Thoracic aorta (tissue), 2 donors: ENCODE data around the gene WDR43. TPM values are rescaled to one million over a fixed set of nuclear protein-coding genes. Genes with fewer than 3 reads are reported as not detected.

ENCODE experiments used
- ATAC-seq: fragments of 150-250 bp; one replicate; pipeline ENCODE4 v1.8.0; 2017; ENCODE audit warnings: low read depth; ENCODE audit not compliant: insufficient number of reproducible peaks, low FRiP score
- DNase-seq: peaks from one replicate; pipeline ENCODE4 v3.0.0-alpha.2; 2020; ENCODE audit warnings: low spot score
- H3K27ac ChIP-seq, 2 donors: fragments of 200-600 bp; sonication (generic); 1 replicate in 1 of 2; 2 replicates in 1 of 2; pipeline ENCODE4 v1.5.1; 2016; ENCODE audit warnings: mild to moderate bottlenecking in 2 of 2, moderate library complexity in 2 of 2
- H3K27me3 ChIP-seq: fragments of 200-600 bp; sonication (generic); replicated peaks from 2 replicates; pipeline ENCODE4 v1.6.0; 2016; ENCODE audit warnings: mild to moderate bottlenecking; ENCODE audit not compliant: insufficient read depth
- H3K36me3 ChIP-seq: fragments of 200-600 bp; sonication (generic); one replicate; pipeline ENCODE4 v1.5.1; 2016
- H3K4me1 ChIP-seq, 2 donors: fragments of 200-600 bp; sonication (generic); 1 replicate in 1 of 2; 2 replicates in 1 of 2; pipeline versions ENCODE4 v1.5.1 to v1.6.0; 2016; ENCODE audit warnings: low read depth in 2 of 2, mild to moderate bottlenecking in 1 of 2; ENCODE audit not compliant: control insufficient read depth in 1 of 2
- H3K4me3 ChIP-seq: fragments of 200-600 bp; sonication (generic); 2 replicates; pipeline ENCODE4 v1.5.1; 2016; ENCODE audit warnings: mild to moderate bottlenecking
- H3K9me3 ChIP-seq: fragments of 200-600 bp; sonication (generic); 2 replicates; pipeline ENCODE4 v1.5.1; 2016
- total RNA-seq, 2 donors: library from RNA; depleted of rRNA; stranded (reverse); fragments of >200 nt; gene quantifications; one replicate each; pipeline versions ENCODE4 v1.1.0 to v1.2.3, GENCODE V29; 2016
- TF ChIP-seq, protein P1 (sequence below): fragments of 200-600 bp; sonication (generic); IDR thresholded peaks from one replicate; pipeline ENCODE4 v1.5.1; 2019; ENCODE audit warnings: antibody characterized with exemption

WDR43 gene
- total RNA-seq, 2 donors from 2014 or later, result 19.8 to 76.4 TPM

DNA sequence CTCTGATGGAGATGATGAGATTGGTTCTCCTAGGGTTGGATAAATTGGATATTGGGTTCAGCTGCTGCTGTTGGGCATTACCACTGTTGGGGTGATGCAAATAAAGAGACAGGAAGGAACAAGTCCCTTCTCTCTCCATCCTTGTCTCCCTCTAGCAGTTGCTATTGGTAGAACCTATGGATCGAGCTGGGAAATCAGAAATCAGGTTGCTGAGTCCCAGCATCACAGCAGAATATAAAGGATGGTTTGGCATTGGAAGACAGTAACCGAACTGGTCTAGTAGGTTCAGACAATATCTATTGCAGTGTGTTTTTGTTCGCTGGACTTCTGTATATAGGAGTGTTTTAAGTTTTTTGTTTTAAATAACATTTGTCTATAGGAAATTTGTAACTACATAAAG is 8.1 kb downstream of the WDR43 start:
- no peak for ATAC-seq
- H3K36me3 ChIP-seq, result peaks cover 11% of the 10 kb centered on the region
- TF ChIP-seq, protein P1, sequence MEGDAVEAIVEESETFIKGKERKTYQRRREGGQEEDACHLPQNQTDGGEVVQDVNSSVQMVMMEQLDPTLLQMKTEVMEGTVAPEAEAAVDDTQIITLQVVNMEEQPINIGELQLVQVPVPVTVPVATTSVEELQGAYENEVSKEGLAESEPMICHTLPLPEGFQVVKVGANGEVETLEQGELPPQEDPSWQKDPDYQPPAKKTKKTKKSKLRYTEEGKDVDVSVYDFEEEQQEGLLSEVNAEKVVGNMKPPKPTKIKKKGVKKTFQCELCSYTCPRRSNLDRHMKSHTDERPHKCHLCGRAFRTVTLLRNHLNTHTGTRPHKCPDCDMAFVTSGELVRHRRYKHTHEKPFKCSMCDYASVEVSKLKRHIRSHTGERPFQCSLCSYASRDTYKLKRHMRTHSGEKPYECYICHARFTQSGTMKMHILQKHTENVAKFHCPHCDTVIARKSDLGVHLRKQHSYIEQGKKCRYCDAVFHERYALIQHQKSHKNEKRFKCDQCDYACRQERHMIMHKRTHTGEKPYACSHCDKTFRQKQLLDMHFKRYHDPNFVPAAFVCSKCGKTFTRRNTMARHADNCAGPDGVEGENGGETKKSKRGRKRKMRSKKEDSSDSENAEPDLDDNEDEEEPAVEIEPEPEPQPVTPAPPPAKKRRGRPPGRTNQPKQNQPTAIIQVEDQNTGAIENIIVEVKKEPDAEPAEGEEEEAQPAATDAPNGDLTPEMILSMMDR, result no peak
- H3K9me3 ChIP-seq, result no peaks in the 10 kb centered on the region
- DNase-seq, result no peak
- no peak overlapping the region for H3K27ac ChIP-seq
- H3K27me3 ChIP-seq, result no peaks in the 10 kb centered on the region
- no peak overlapping the region for H3K4me3 ChIP-seq
- peaks cover 0 to 6% of the 10 kb centered on the region in 2 donors for H3K4me1 ChIP-seq

DNA sequence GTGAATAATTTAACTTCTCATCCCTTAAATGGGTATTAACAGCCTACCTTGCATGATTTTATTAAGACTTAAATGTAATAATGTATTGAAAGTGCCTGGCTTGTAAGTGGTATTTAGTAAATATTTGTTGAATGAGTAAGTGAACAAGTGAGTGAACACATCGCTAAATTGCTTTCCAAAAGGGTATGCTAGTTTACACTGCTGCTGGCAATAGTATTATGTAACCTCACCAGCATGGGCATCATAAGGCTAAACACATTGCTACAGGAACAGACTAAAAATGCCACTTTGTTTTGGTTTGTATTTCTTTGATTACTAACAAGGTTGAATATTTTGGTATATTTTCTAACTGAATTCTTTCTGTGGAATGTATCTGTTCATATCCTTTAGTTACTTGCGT is 9.8 kb downstream of the WDR43 start:
- no peak overlapping the region for H3K27ac ChIP-seq
- no peak for DNase-seq
- no peak overlapping the region for H3K4me3 ChIP-seq
- ATAC-seq, result no peak
- no peaks in the 10 kb centered on the region for H3K27me3 ChIP-seq
- H3K9me3 ChIP-seq, result no peaks in the 10 kb centered on the region
- peaks cover 14% of the 10 kb centered on the region for H3K36me3 ChIP-seq
- TF ChIP-seq, protein P1, result no peak
- H3K4me1 ChIP-seq, result no peaks in the 10 kb centered on the region

DNA sequence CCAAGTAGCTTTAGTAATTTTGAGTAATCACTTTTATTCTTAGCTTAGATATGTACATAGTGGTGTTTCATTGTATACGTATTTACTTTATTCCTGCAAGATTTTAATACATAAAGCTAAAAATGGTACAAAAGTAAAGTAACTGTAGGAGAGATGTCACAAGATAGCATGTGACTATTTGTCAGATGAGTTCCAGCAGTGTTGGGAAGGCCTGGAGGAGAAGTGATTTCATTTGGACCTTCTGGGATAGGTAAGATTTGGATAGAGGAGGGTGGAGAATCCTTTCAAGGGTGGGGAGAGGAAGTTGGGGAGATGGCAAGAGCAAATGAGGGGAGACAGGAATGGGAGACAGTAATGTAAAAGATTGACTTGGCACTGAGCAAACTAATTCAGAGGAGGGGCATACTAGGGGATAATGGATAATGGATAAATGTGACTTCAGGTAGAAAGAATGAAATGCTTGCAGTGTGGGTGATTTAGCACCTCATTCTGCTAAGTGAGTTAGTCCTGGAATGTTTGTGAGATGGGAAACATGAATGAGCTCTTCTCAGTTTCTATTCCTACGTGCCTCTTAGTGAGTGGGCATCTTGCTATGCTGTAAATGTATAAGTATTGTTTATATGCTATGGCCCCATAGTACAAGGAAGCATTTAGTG is 10.5 kb downstream of the WDR43 start:
- Histone ChIP-seq H3K36me3 (peaks cover 21% of the 10 kb centered on the region), H3K27ac (no peak overlapping the region)

DNA sequence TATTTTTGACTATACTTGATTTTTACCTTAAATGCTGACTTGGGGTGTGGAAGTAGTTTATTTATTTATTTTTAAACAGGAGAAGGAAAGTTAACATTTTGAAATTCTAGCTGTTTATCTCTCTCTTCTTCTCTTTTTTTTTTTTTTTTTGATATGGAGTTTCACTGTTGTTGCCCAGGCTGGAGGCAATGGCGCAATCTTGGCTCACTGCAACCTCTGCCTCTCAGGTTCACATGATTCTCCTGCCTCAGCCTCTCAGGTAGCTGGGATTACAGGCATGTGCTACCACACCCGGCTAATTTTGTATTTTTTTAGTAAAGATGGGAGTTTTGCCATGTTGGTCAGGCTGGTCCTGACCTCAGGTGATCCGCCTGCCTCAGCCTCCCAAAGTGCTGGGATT is 11.1 kb downstream of the WDR43 start:
- Histone ChIP-seq H3K27ac (no peak overlapping the region), H3K4me3 (no peak overlapping the region), H3K27me3 (no peaks in the 10 kb centered on the region), H3K9me3 (no peaks in the 10 kb centered on the region), H3K4me1 (no peaks in the 10 kb centered on the region), H3K36me3 (peaks cover 21% of the 10 kb centered on the region)
- DNase-seq (no peak), ATAC-seq (no peak)
- TF ChIP-seq, protein P1, result no peak

More for the DNA sequence above, 10.5 kb downstream of the WDR43 start:
- no peak overlapping the region for H3K4me3 ChIP-seq
- ATAC-seq, result no peak
- TF ChIP-seq, protein P1, result no peak
- no peaks in the 10 kb centered on the region for H3K4me1 ChIP-seq
- H3K9me3 ChIP-seq, result no peaks in the 10 kb centered on the region
- no peaks in the 10 kb centered on the region for H3K27me3 ChIP-seq
- no peak for DNase-seq

DNA sequence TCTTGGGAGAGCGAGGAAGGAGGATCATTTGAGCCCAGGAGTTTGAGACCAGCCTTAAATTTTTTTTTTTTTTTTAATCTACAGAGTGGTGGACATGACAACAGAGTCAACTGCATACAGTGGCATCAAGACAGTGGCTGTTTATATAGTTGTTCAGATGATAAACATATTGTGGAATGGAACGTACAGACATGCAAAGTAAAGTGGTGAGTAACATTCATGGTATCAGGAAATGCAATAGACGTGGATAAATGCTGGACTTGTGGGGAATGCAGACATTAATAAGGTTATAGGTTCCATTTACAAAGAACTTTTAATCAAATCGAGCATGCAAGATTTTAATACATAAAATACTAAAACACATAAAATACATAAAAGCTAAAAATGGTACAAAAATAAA is 11.9 kb downstream of the WDR43 start:
- Histone ChIP-seq H3K27me3 (no peaks in the 10 kb centered on the region), H3K9me3 (no peaks in the 10 kb centered on the region), H3K4me1 (no peaks in the 10 kb centered on the region), H3K27ac (no peak overlapping the region), H3K36me3 (peaks cover 21% of the 10 kb centered on the region), H3K4me3 (no peak overlapping the region)
- DNase-seq (no peak), ATAC-seq (no peak)
- TF ChIP-seq, protein P1, result no peak
